ENCODE measurements around the gene PBX4.

DNA sequence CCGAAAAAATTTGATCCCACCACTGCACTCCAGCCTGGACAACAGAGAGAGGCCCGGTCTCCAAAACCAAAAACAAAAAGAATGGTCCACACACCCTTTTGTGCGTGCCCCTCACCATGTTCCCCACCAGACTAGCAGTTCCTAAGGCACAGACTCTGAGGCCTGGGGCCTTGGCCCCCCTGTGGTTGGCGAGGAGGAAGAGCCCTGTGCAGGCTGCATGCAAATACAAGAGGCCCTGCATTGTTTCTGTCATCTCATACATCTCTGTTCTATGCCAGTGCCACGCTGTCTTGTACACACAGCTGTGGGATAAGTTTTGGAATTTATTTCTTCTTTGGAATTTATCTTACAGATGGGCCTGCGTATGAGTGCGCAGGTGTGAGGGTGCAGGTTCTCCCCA is 94.4 kb downstream of the PBX4 start:
- TF ChIP-seq, protein P1, sequence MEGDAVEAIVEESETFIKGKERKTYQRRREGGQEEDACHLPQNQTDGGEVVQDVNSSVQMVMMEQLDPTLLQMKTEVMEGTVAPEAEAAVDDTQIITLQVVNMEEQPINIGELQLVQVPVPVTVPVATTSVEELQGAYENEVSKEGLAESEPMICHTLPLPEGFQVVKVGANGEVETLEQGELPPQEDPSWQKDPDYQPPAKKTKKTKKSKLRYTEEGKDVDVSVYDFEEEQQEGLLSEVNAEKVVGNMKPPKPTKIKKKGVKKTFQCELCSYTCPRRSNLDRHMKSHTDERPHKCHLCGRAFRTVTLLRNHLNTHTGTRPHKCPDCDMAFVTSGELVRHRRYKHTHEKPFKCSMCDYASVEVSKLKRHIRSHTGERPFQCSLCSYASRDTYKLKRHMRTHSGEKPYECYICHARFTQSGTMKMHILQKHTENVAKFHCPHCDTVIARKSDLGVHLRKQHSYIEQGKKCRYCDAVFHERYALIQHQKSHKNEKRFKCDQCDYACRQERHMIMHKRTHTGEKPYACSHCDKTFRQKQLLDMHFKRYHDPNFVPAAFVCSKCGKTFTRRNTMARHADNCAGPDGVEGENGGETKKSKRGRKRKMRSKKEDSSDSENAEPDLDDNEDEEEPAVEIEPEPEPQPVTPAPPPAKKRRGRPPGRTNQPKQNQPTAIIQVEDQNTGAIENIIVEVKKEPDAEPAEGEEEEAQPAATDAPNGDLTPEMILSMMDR (IDR thresholded peaks at IDR 0.05), result no peak
- TF ChIP-seq POLR2A (IDR thresholded peaks at IDR 0.05), result no peak

All from stomach (tissue), 4 donors.